Endothelial cell of umbilical vein (primary cell): Measurements from ENCODE around the gene KCNN1. TPM values are rescaled to one million over a fixed set of nuclear protein-coding genes. Genes with fewer than 3 reads are reported as not detected.

Source experiments
- BruUV-seq: library from RNA; stranded (reverse); fragments of 400-500 nt; replicated peaks from 2 replicates; lab custom pipeline; 2021; lab: Mats Ljungman, UMichigan
- CTCF ChIA-PET: fragments of 300-600, 350-600 bp; sonication (Branson Sonifier 250); formaldehyde crosslinking; loops from one replicate; lab custom pipeline; 2021; ENCODE audit warnings: antibody characterized with exemption, inconsistent platforms; lab: Charles Lee
- POLR2A ChIA-PET: fragments of 300-600, 350-600 bp; sonication (Branson Sonifier 250); formaldehyde crosslinking; loops from one replicate; lab custom pipeline; 2021; ENCODE audit warnings: antibody characterized with exemption, inconsistent platforms; lab: Charles Lee
- DNase-seq: peaks from one replicate; pipeline ENCODE4 v3.0.0-alpha.2; 2011; ENCODE audit warnings: low read depth, low spot score
- FAIRE-seq: peaks from 2 replicates; lab custom pipeline; 2011; peaks lifted over from hg19 to GRCh38; lab: Jason Lieb, UNC
- H2AFZ ChIP-seq: 2 replicates; pipeline ENCODE4 v1.6.0; 2012; ENCODE audit warnings: low read depth, low read length, control low read depth, inconsistent platforms
- H3K27ac ChIP-seq: 2 replicates; pipeline ENCODE4 v1.5.1; 2011; ENCODE audit warnings: low read depth, mild to moderate bottlenecking, control low read depth, low read length, moderate library complexity; ENCODE audit not compliant: insufficient read depth
- H3K27me3 ChIP-seq, 2 experiments: 2 replicates each; pipeline versions ENCODE4 v1.6.0 to v1.6.1; 2011; ENCODE audit warnings: low read length in 2 of 2, mixed read lengths in 1 of 2; ENCODE audit not compliant: control insufficient read depth in 2 of 2, insufficient read depth in 2 of 2
- H3K36me3 ChIP-seq, 2 experiments: 2 replicates in 1 of 2; 3 replicates in 1 of 2; pipeline ENCODE4 v1.5.1; 2011; ENCODE audit warnings: low read length in 2 of 2, mild to moderate bottlenecking in 1 of 2, moderate library complexity in 1 of 2; ENCODE audit not compliant: control insufficient read depth in 2 of 2, insufficient read depth in 2 of 2; ENCODE audit errors: extremely low read depth in 1 of 2
- H3K4me1 ChIP-seq: 3 replicates; pipeline ENCODE4 v1.5.1; 2011; ENCODE audit warnings: mild to moderate bottlenecking, low read length; ENCODE audit not compliant: control insufficient read depth, insufficient read depth; ENCODE audit errors: extremely low read depth
- H3K4me2 ChIP-seq: 2 replicates; pipeline ENCODE4 v1.6.1; 2011; ENCODE audit warnings: low read length, control low read depth, mixed read lengths; ENCODE audit not compliant: insufficient read depth
- H3K4me3 ChIP-seq, 3 experiments: fragments of 200-600 bp in 1 of 3; sonication (generic), shearing (Covaris generic) in 1 of 3; replicated peaks in 1 of 3; 2 replicates each; pipeline ENCODE4 v1.5.1; 2011 to 2016; ENCODE audit warnings: control low read depth in 3 of 3, low read length in 3 of 3, mild to moderate bottlenecking in 2 of 3, inconsistent platforms in 1 of 3, low read depth in 1 of 3, moderate library complexity in 1 of 3; ENCODE audit not compliant: insufficient read depth in 1 of 3
- H3K79me2 ChIP-seq: 2 replicates; pipeline ENCODE4 v1.6.0; 2012; ENCODE audit warnings: low read length, inconsistent platforms; ENCODE audit not compliant: control insufficient read depth, insufficient read depth
- H3K9ac ChIP-seq: replicated peaks from 2 replicates; pipeline ENCODE3; 2011; ENCODE audit warnings: low read length, control low read depth; ENCODE audit not compliant: insufficient read depth; ENCODE audit errors: extremely low read depth
- H3K9me1 ChIP-seq: replicated peaks from 3 replicates; pipeline ENCODE4 v1.6.0; 2011; ENCODE audit warnings: mild to moderate bottlenecking, low read length; ENCODE audit not compliant: control insufficient read depth, insufficient read depth; ENCODE audit errors: extremely low read depth
- H3K9me3 ChIP-seq: replicated peaks from 2 replicates; pipeline ENCODE4 v1.5.1; 2012; ENCODE audit warnings: low read length, inconsistent platforms; ENCODE audit not compliant: control insufficient read depth, insufficient read depth
- H4K20me1 ChIP-seq: replicated peaks from 2 replicates; pipeline ENCODE3; 2011; ENCODE audit warnings: mild to moderate bottlenecking, low read length; ENCODE audit not compliant: control insufficient read depth, insufficient read depth; ENCODE audit errors: extremely low read depth
- EZH2 ChIP-seq: IDR thresholded peaks from 2 replicates; pipeline ENCODE4 v1.6.1; 2012; ENCODE audit warnings: borderline replicate concordance, low read depth, mild to moderate bottlenecking, moderate library complexity, low read length, inconsistent platforms; ENCODE audit not compliant: severe bottlenecking
- FOS ChIP-seq: IDR thresholded peaks from 2 replicates; pipeline ENCODE4 v1.6.1; 2011; ENCODE audit warnings: mild to moderate bottlenecking, low read length, moderate library complexity, borderline replicate concordance; ENCODE audit not compliant: insufficient read depth
- GATA2 ChIP-seq: IDR thresholded peaks from 2 replicates; pipeline ENCODE4 v1.7.0; 2011; ENCODE audit warnings: low read depth, mild to moderate bottlenecking, moderate library complexity, mixed read lengths, low read length; ENCODE audit not compliant: insufficient read length, insufficient read depth
- JUN ChIP-seq: IDR thresholded peaks from 2 replicates; pipeline ENCODE4 v1.6.1; 2011; ENCODE audit warnings: borderline replicate concordance, low read depth; ENCODE audit not compliant: insufficient read length, insufficient read depth
- MYC ChIP-seq: IDR thresholded peaks from one replicate; pipeline ENCODE4 v1.6.1; 2011; ENCODE audit warnings: mild to moderate bottlenecking, low read depth, low read length
- POLR2A ChIP-seq: IDR thresholded peaks from 2 replicates; pipeline ENCODE4 v1.6.1; 2012; ENCODE audit warnings: low read depth, mild to moderate bottlenecking, control low read depth, low read length
- POLR2AphosphoS5 ChIP-seq: IDR thresholded peaks from 2 replicates; pipeline ENCODE4 v1.6.1; 2012; ENCODE audit warnings: low read depth, mild to moderate bottlenecking, control low read depth, low read length, moderate library complexity; ENCODE audit not compliant: insufficient read depth
- dilution Hi-C: fragments of 300-500 bp; cut with MboI; formaldehyde crosslinking; loops from one replicate; pipeline ENCODE4 v1.15.0; 2019; ENCODE audit warnings: low sequenced_read_pairs; ENCODE audit not compliant: extremely low pct_ligation_motif_present
- intact Hi-C: fragments of 100-400 bp; cut with micrococcal nuclease; formaldehyde crosslinking; loops from one replicate; pipeline ENCODE4 v1.10.0; 2022
- polyA plus RNA-seq, 4 experiments: library from polyadenylated mRNA; depleted of rRNA in 3 of 4; stranded (reverse) in 3 of 4; unstranded in 1 of 4; fragments of >200 nt; gene quantifications; 2 replicates each; pipeline versions ENCODE4 v1.2.1 to v1.2.3, GENCODE V29; 2011 to 2012; ENCODE audit warnings: missing spikeins in 1 of 4
- total RNA-seq: library from RNA; stranded (reverse); gene quantifications from 2 replicates; pipeline ENCODE4 v1.2.3, GENCODE V29; 2021
- TF ChIP-seq, protein P1 (sequence below): IDR thresholded peaks from 2 replicates; pipeline ENCODE4 v1.6.1; 2011; ENCODE audit not compliant: insufficient read depth, insufficient read length
- TF ChIP-seq, protein P2 (sequence below), 2 donors: IDR thresholded peaks; 1 replicate in 1 of 2; 2 replicates in 1 of 2; pipeline ENCODE4 v1.5.1; 2011; ENCODE audit warnings: low read length in 2 of 2, mild to moderate bottlenecking in 2 of 2, moderate library complexity in 2 of 2, control low read depth in 1 of 2, inconsistent platforms in 1 of 2, low read depth in 1 of 2; ENCODE audit not compliant: insufficient read depth in 1 of 2; ENCODE audit errors: extremely low read depth in 1 of 2

KCNN1 gene
- total and polyA plus RNA-seq, 2 donors (not counting 3 experiments of a cell fraction or from before 2014, with no cell fraction given), result 0.18 to 0.80 TPM

DNA sequence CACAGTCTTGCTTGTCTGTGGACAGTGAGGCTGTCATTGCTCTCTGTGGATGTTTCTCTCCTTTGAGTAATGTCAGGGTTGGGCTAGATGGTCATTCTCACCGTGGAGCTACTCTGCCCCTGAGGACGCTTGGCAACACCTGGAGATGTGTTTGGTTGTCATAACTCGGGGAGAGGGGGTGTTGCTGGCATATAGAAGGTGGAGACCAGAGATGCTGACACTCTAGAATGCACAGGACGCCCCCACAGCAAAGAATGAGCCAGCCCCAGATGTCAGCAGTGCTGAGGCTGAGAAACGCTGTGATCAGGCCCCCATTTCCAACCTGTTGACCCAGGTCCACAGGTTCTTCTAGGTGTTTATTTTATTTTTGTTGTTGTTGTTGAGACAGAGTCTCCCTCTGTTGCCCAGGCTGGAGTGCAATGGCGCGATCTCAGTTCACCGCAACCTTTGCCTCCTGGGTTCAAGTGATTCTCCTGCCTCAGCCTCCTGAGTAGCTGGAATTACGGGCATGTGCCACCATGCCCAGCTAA lies 29.5 kb upstream of the KCNN1 start:
- no peak overlapping the region for H3K9ac ChIP-seq
- dilution Hi-C loops (no loop called here), intact Hi-C loops (loop anchor here (5.0 kb wide), 1 partner anchor 120 kb away; no protein-coding TSS in a partner anchor)
- no peak overlapping the region for H3K4me2 ChIP-seq
- ChIA-PET POLR2A (no interaction called here), CTCF (interaction anchor here (0.7 to 3.5 kb wide), 14 partner anchors 10 to 231 kb away, joined by 3 to 203 read pairs (median 4); no protein-coding TSS in a partner anchor)
- H3K27ac ChIP-seq, result no peak overlapping the region
- peaks cover 15% of the 10 kb centered on the region for H3K79me2 ChIP-seq
- H4K20me1 ChIP-seq, result no peaks in the 10 kb centered on the region
- no peak overlapping the region for H3K4me3 ChIP-seq
- peaks cover 10% of the 10 kb centered on the region for H3K4me1 ChIP-seq
- no peaks in the 10 kb centered on the region for H3K9me1 ChIP-seq
- no peaks in the 10 kb centered on the region for H3K27me3 ChIP-seq
- no peak for DNase-seq
- no TSS peak for BruUV-seq
- H3K36me3 ChIP-seq, result peaks cover 3 to 7% of the 10 kb centered on the region in 2 experiments
- no peaks in the 10 kb centered on the region for H3K9me3 ChIP-seq
- TF ChIP-seq POLR2A (no peak), GATA2 (no peak), EZH2 (no peak), JUN (no peak), FOS (no peak), POLR2AphosphoS5 (no peak), MYC (no peak)
- TF ChIP-seq, protein P1, sequence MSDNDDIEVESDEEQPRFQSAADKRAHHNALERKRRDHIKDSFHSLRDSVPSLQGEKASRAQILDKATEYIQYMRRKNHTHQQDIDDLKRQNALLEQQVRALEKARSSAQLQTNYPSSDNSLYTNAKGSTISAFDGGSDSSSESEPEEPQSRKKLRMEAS, result no peak
- TF ChIP-seq, protein P2, sequence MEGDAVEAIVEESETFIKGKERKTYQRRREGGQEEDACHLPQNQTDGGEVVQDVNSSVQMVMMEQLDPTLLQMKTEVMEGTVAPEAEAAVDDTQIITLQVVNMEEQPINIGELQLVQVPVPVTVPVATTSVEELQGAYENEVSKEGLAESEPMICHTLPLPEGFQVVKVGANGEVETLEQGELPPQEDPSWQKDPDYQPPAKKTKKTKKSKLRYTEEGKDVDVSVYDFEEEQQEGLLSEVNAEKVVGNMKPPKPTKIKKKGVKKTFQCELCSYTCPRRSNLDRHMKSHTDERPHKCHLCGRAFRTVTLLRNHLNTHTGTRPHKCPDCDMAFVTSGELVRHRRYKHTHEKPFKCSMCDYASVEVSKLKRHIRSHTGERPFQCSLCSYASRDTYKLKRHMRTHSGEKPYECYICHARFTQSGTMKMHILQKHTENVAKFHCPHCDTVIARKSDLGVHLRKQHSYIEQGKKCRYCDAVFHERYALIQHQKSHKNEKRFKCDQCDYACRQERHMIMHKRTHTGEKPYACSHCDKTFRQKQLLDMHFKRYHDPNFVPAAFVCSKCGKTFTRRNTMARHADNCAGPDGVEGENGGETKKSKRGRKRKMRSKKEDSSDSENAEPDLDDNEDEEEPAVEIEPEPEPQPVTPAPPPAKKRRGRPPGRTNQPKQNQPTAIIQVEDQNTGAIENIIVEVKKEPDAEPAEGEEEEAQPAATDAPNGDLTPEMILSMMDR (IDR thresholded peaks at IDR 0.05; ENCODE audit: extremely low read depth in 1 of 2, insufficient read depth in 1 of 2, low read depth in 1 of 2, low read length in 2 of 2), result no peak
- H2AFZ ChIP-seq, result no peak overlapping the region
- no peak for FAIRE-seq
